Ovary (tissue), 9 donors: Measurements from ENCODE around the gene PAM. TPM values are rescaled to one million over a fixed set of nuclear protein-coding genes. Genes with fewer than 3 reads are reported as not detected.

ENCODE experiments used
- DNase-seq, 5 donors: peaks; one replicate each; pipeline ENCODE4 v3.0.0-alpha.2; 2019 to 2020
- H3K27ac ChIP-seq, 2 donors: fragments of 200-600 bp; one replicate each; pipeline versions ENCODE4 v1.5.1 to v1.8.0; 2019 to 2022
- H3K27me3 ChIP-seq: fragments of 200-600 bp; one replicate; pipeline ENCODE4 v1.8.0; 2022
- H3K36me3 ChIP-seq: fragments of 200-600 bp; sonication (generic); one replicate; pipeline ENCODE4 v1.5.1; 2019
- H3K4me1 ChIP-seq: one replicate; pipeline ENCODE4 v1.8.1; 2013; ENCODE audit warnings: mild to moderate bottlenecking, moderate library complexity; ENCODE audit not compliant: insufficient read depth
- H3K4me3 ChIP-seq: fragments of 200-600 bp; sonication (generic); one replicate; pipeline ENCODE4 v1.5.1; 2017
- H3K9me3 ChIP-seq, 2 donors: fragments of 200-600 bp in 1 of 2; sonication (generic) in 1 of 2; one replicate each; pipeline versions ENCODE4 v1.5.1 to v1.8.1; 2013 to 2019; ENCODE audit warnings: mild to moderate bottlenecking in 1 of 2, moderate library complexity in 1 of 2
- CTCF ChIP-seq, 3 donors: fragments of 450-650 bp in 2 of 3; fragments of 200-600 bp in 1 of 3; IDR thresholded peaks; one replicate each; pipeline versions ENCODE4 v1.5.1 to v1.8.0; 2016 to 2022; ENCODE audit warnings: antibody characterized with exemption in 3 of 3, mild to moderate bottlenecking in 1 of 3
- EP300 ChIP-seq: sonication (generic); formaldehyde crosslinking; IDR thresholded peaks from one replicate; pipeline ENCODE4 v1.6.1; 2017; ENCODE audit warnings: antibody characterized with exemption
- POLR2A ChIP-seq: fragments of 450-650 bp; IDR thresholded peaks from one replicate; pipeline ENCODE4 v1.6.1; 2017; ENCODE audit warnings: antibody characterized with exemption, mild to moderate bottlenecking, moderate library complexity
- WGBS, 3 donors: extraction: QIAGEN DNeasy Blood & Tissue Kit in 1 of 3; methylation state at CpG; one replicate each; pipeline versions ENCODE4 v1.1.5 to v1.1.7; 2013 to 2017; 5-methylcytosine and 5-hydroxymethylcytosine counted together
- intact Hi-C, 4 donors: fragments of 100-400 bp; cut with DNase I; formaldehyde crosslinking; loops; one replicate each; pipeline versions ENCODE4 v1.11.0 to v1.15.1; 2022 to 2023
- polyA plus RNA-seq, 2 donors: library from polyadenylated mRNA; stranded (reverse); fragments of 200-250 nt in 1 of 2; fragments of 350-450 nt in 1 of 2; fragmentation: Illumina TruSeq in 1 of 2; extraction: RNeasy Lipid Tissue Mini Kit (QIAGEN cat#74804) in 1 of 2; gene quantifications; one replicate each; pipeline ENCODE4 v1.2.3, GENCODE V29; 2013 to 2014
- total RNA-seq, 7 donors: library from RNA; depleted of rRNA in 2 of 7; stranded (reverse); fragments of >200 nt in 2 of 7; fragmentation: NEBNext Ultra II Directional in 3 of 7; extraction: Animal tissue kit (Norgen Biotek cat#: 25700) in 3 of 7; gene quantifications; one replicate each; pipeline versions ENCODE4 v1.1.0 to v1.2.4, GENCODE V29; 2016 to 2023
- donor health status: DM: no; HTN: no; CAD: no; lungs with moderate emphysema.
- donor health status: DM: no; HTN: no; CAD: no.
- donor health status: Bipolar disorder and iron deficiency.
- donor health status: DM: yes; HTN: yes; CAD: no.
- donor health status: DM: no; HTN: no; CAD: no.
- donor health status: DM: yes; HTN: yes; CAD: no.

The PAM gene
- total and polyA plus RNA-seq, 9 donors, result 124 to 431 (median 187) TPM

GRCh38 chr5:102800427-102800826 lies 45.3 kb downstream of the PAM start:
- peaks cover 5% of the 10 kb centered on the region for H3K4me1 ChIP-seq
- intact Hi-C loops, result no loop called here
- no peak overlapping the region for H3K27ac ChIP-seq
- no peak overlapping the region for H3K4me3 ChIP-seq
- H3K27me3 ChIP-seq, result no peaks in the 10 kb centered on the region
- H3K9me3 ChIP-seq, result no peaks in the 10 kb centered on the region
- no peaks in the 10 kb centered on the region for H3K36me3 ChIP-seq
- no peak for DNase-seq
- WGBS, 3 donors, result 75 to 85% (median 81%) methylated on average over 2 of the region's 2 CpGs
- no peak for TF ChIP-seq POLR2A
- TF ChIP-seq EP300, result no peak
- TF ChIP-seq CTCF (IDR thresholded peaks at IDR 0.05), result no peak

- Histone ChIP-seq H3K9me3 (no peaks in the 10 kb centered on the region), H3K27ac (no peak overlapping the region), H3K36me3 (no peaks in the 10 kb centered on the region), H3K4me3 (no peak overlapping the region), H3K4me1 (peaks cover 2% of the 10 kb centered on the region), H3K27me3 (no peaks in the 10 kb centered on the region)
- intact Hi-C loops, result no loop called here
- no peak for DNase-seq
- WGBS, 3 donors, result 19 to 34% (median 20%) methylated on average over 3 of the region's 3 CpGs
- TF ChIP-seq CTCF (IDR thresholded peaks at IDR 0.05) (no peak), POLR2A (no peak), EP300 (no peak)
Measured at GRCh38 chr5:102801371-102801770, 46.3 kb downstream of the PAM start.

GRCh38 chr5:102802708-102803458 lies 47.8 kb downstream of the PAM start:
- intact Hi-C loops, result no loop called here
- Histone ChIP-seq H3K9me3 (no peaks in the 10 kb centered on the region), H3K4me3 (no peak overlapping the region), H3K36me3 (no peaks in the 10 kb centered on the region), H3K27me3 (no peaks in the 10 kb centered on the region), H3K27ac (no peak overlapping the region), H3K4me1 (peaks cover 2% of the 10 kb centered on the region)
- TF ChIP-seq POLR2A (no peak), EP300 (no peak), CTCF (IDR thresholded peaks at IDR 0.05) (no peak)
- no peak for DNase-seq
- 81 to 84% (median 83%) methylated on average over 6 of the region's 6 CpGs for WGBS, 3 donors

GRCh38 chr5:102807878-102808502 lies 52.9 kb downstream of the PAM start:
- Histone ChIP-seq H3K4me1 (no peaks in the 10 kb centered on the region), H3K9me3 (no peaks in the 10 kb centered on the region), H3K27me3 (no peaks in the 10 kb centered on the region), H3K36me3 (no peaks in the 10 kb centered on the region), H3K4me3 (no peak overlapping the region), H3K27ac (no peak overlapping the region)
- intact Hi-C loops, result no loop called here
- 73 to 83% (median 83%) methylated on average over 7 of the region's 7 CpGs for WGBS, 3 donors
- no peak for TF ChIP-seq CTCF (IDR thresholded peaks at IDR 0.05)
- no peak for TF ChIP-seq POLR2A
- TF ChIP-seq EP300, result no peak
- DNase-seq, result no peak
